ENCODE data around the gene MAN2A2. TPM values are rescaled to one million over a fixed set of nuclear protein-coding genes. Genes with fewer than 3 reads are reported as not detected.

Gene MAN2A2
- total and polyA plus RNA-seq, 2 of the 8 experiments (the other 6 are each of a cell fraction or from before 2014, with no cell fraction given) = 23.1 to 29.7 TPM

DNA sequence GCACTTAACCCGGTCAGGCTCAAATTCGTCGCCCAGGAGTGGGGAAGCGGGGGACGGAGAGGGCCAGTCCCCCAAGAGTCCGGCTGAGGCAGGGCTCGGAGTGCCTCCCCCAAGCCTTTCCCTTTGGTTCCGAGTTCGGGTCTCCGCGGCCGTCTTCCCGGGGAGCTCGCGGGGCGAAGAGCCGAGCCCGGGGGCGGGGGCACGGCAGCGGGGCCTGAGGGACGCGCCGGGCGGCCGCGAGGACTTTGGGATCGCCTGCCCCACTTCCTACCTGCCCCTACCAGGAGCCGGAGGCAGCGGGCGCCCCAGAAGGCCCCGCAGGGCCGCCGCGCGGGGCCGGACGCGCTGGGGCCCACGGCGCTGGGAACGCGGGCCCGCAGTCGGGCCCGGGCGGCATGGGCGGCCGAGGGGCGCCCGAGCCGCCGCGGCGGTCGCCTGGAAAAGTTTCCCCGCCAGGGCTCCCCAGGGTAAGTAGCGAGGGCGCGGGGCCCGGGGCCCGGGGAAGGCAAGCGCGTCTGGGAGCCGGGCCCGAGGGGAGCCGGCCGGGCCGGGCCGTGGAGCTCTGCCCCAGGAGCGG lies 31.9 kb upstream of the MAN2A2 start:
- peak overlapping the region; percentile 61; the same call in 1 of the 2 replicates for H2BK15ac ChIP-seq (ENCODE audit: low read length)
- H4K91ac ChIP-seq (replicated peaks; ENCODE audit: insufficient read length, low read length) = no peak overlapping the region
- no peak overlapping the region for H2AFZ ChIP-seq (ENCODE audit: low read length)
- H2AK5ac ChIP-seq (ENCODE audit: low read depth, low read length) = no peak overlapping the region
- DNase-seq (ENCODE audit: low read depth in 1 of 2, low spot score in 2 of 2) (peak in 1 of 2 experiments; percentile 66), FAIRE-seq (no peak)
- peak overlapping the region; percentile 72 to 79 for H3K4me2 ChIP-seq (ENCODE audit: insufficient read depth in 1 of 2, low read depth in 2 of 2, low read length in 2 of 2)
- no peak overlapping the region for H3K27ac ChIP-seq (ENCODE audit: low read depth, low read length)
- H3K4me3 ChIP-seq (ENCODE audit: extremely low read depth in 1 of 4, insufficient read depth in 2 of 4, low read depth in 3 of 4, low read length in 4 of 4) = peak overlapping the region; percentile 47 to 73 (median 63)
- peaks cover 2% of the 10 kb centered on the region; the same call in 1 of the 2 replicates for H3K79me1 ChIP-seq (ENCODE audit: low read depth, low read length)
- H2BK5ac ChIP-seq (ENCODE audit: low read depth, low read length) = no peak overlapping the region
- 5% methylated on average over 32 of the region's 71 CpGs; no CpG with 5 or more reads in 1 of the 2 experiments for WGBS, 2 experiments (ENCODE audit: extremely low coverage in 1 of 2, insufficient coverage in 1 of 2, insufficient read length in 1 of 2, insufficient replicate concordance in 2 of 2, low coverage in 1 of 2, low lambda C conversion rate in 2 of 2, missing lambda C conversion rate in 1 of 2)
- H3K4me1 ChIP-seq (replicated peaks in 1 of 4; ENCODE audit: control insufficient read depth in 3 of 4, insufficient read depth in 4 of 4, low read length in 3 of 4) = peaks cover 23 to 47% (median 30%) of the 10 kb centered on the region in 4 experiments
- H3K9me3 ChIP-seq (ENCODE audit: insufficient read depth in 2 of 2, low read depth in 1 of 2, low read length in 1 of 2) = no peaks in the 10 kb centered on the region
- H2BK20ac ChIP-seq (ENCODE audit: low read length) = no peak overlapping the region
- no peak overlapping the region for H3K4ac ChIP-seq (replicated peaks; ENCODE audit: insufficient read length, low read depth, low read length)
- peak overlapping the region; percentile 20; the same call in 1 of the 2 replicates for H4K8ac ChIP-seq (ENCODE audit: extremely low read depth, insufficient read depth, low read length)
- no peak overlapping the region for H3K14ac ChIP-seq (ENCODE audit: insufficient read length)
- no peaks in the 10 kb centered on the region for H3K27me3 ChIP-seq (replicated peaks in 1 of 4; ENCODE audit: control insufficient read depth in 3 of 4, extremely low read depth in 1 of 4, insufficient read depth in 3 of 4, low read length in 3 of 4)
- 0 out of 2 replicates have a peak overlapping the region, but pooled peaks have one; percentile 77 for H2BK12ac ChIP-seq (ENCODE audit: low read depth, low read length)
- H4K20me1 ChIP-seq (replicated peaks in 1 of 2; ENCODE audit: control insufficient read depth in 1 of 2, insufficient read depth in 2 of 2, low read length in 2 of 2) = peaks cover 0 to 2% of the 10 kb centered on the region in 2 experiments
- H3K79me2 ChIP-seq (ENCODE audit: control insufficient read depth in 1 of 2, insufficient read depth in 2 of 2, low read length in 2 of 2) = peaks cover 0 to 5% of the 10 kb centered on the region in 2 experiments; a peak in 2 of 4 replicates
- peak overlapping the region; percentile 74 for H3K18ac ChIP-seq (ENCODE audit: extremely low read depth, low read length)
- H3K36me3 ChIP-seq (ENCODE audit: control insufficient read depth in 2 of 4, insufficient read depth in 4 of 4, low read length in 3 of 4) = no peaks in the 10 kb centered on the region
- CTCF ChIA-PET (ENCODE audit: partially characterized antibody) = interaction anchor here (0.6 to 3.2 kb wide), 5 partner anchors 11 to 85 kb away, joined by 3 to 19 read pairs (median 4); partner anchors contain the start of gene HDDC3
- POLR2A ChIA-PET (ENCODE audit: partially characterized antibody) = interaction anchor here (1.0 to 2.2 kb wide), 9 partner anchors 10 to 126 kb away, joined by 3 to 22 read pairs (median 5); partner anchors contain the start of genes FES and HDDC3
- H3K56ac ChIP-seq (replicated peaks; ENCODE audit: insufficient read length, low read depth, low read length) = peak overlapping the region; percentile 8
- H2BK120ac ChIP-seq (replicated peaks; ENCODE audit: low read depth, low read length) = no peak overlapping the region
- H4K5ac ChIP-seq (ENCODE audit: insufficient read length, low read depth, low read length) = no peak overlapping the region
- H3K9ac ChIP-seq (replicated peaks in 1 of 4; ENCODE audit: extremely low read depth in 1 of 4, low read depth in 3 of 4, low read length in 3 of 4) = peak overlapping the region; percentile 13 to 67 (median 42); a peak in 6 of 7 replicates
- no peak overlapping the region for H3K23ac ChIP-seq (ENCODE audit: insufficient read length)
- peaks cover 3% of the 10 kb centered on the region; the same call in 1 of the 2 replicates for H3K23me2 ChIP-seq (ENCODE audit: low read depth, low read length)
- no peak for TF ChIP-seq RAD21 (IDR thresholded peaks at IDR 0.05 in 1 of 2, conservative IDR thresholded peaks at IDR 0.05 in 1 of 2; ENCODE audit: low read depth in 2 of 2, low read length in 2 of 2)
- TF ChIP-seq KDM4A (IDR thresholded peaks at IDR 0.05; ENCODE audit: low read depth, low read length, severe bottlenecking) = peak; percentile 86
- peak; percentile 17 for TF ChIP-seq ASH2L (IDR thresholded peaks at IDR 0.05; ENCODE audit: low read length)
- 0 out of 4 replicates have a peak, but pooled peaks of 1 of the 2 experiments have one; percentile 46 for TF ChIP-seq SIN3A (conservative IDR thresholded peaks at IDR 0.05 in 1 of 2, IDR thresholded peaks at IDR 0.05 in 1 of 2; ENCODE audit: low read depth in 1 of 2, low read length in 2 of 2)
- peak; percentile 28; the same call in 1 of the 2 replicates for TF ChIP-seq TBP (IDR thresholded peaks at IDR 0.05; ENCODE audit: low read depth, low read length)
- TF ChIP-seq TAF1 (IDR thresholded peaks at IDR 0.05; ENCODE audit: low read depth, low read length) = peak; percentile 34; the same call in 1 of the 2 replicates
- TF ChIP-seq EZH2 (IDR thresholded peaks at IDR 0.05; ENCODE audit: low read depth, low read length, severe bottlenecking) = no peak
- TF ChIP-seq TCF12 (IDR thresholded peaks at IDR 0.05; ENCODE audit: low read depth, low read length) = no peak
- peak; percentile 42; the same call in 1 of the 2 replicates for TF ChIP-seq PHF8 (conservative IDR thresholded peaks at IDR 0.05; ENCODE audit: low read depth, low read length)
- TF ChIP-seq RBBP5 (IDR thresholded peaks at IDR 0.05; ENCODE audit: borderline replicate concordance, low read depth, low read length) = no peak
- TF ChIP-seq TAF7 (optimal IDR thresholded peaks at IDR 0.05; ENCODE audit: borderline replicate concordance, low read depth, low read length) = no peak
